GM12873 (cell line): ENCODE data around the gene SRGAP1.

ENCODE experiments used
- TF ChIP-seq, protein P1 (sequence below): IDR thresholded peaks from 2 replicates; pipeline ENCODE4 v1.5.1; 2012; ENCODE audit warnings: low read depth, mild to moderate bottlenecking, moderate library complexity, low read length, control low read depth; ENCODE audit not compliant: insufficient read depth; ENCODE audit errors: missing control alignments

SRGAP1 gene

DNA sequence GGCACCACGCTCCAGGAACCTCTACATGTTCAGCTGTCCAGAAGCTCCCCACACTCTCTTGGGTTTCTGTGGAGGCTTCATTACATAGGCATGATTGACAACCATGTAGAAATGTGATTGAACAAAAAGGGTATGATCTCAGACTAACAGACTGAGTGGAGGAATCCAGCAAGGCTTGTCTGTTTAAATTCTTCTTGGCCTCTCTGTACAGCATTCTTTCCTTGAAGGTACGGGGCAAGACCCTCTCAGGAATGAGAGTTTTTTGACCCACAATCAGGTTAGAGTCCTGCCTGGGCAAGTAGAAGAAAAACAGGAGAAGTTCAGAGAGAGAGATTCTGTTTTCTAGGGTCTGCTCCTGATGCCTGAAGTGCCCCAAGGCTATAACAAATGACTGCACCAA is 40.9 kb downstream of the SRGAP1 start:
- TF ChIP-seq, protein P1, sequence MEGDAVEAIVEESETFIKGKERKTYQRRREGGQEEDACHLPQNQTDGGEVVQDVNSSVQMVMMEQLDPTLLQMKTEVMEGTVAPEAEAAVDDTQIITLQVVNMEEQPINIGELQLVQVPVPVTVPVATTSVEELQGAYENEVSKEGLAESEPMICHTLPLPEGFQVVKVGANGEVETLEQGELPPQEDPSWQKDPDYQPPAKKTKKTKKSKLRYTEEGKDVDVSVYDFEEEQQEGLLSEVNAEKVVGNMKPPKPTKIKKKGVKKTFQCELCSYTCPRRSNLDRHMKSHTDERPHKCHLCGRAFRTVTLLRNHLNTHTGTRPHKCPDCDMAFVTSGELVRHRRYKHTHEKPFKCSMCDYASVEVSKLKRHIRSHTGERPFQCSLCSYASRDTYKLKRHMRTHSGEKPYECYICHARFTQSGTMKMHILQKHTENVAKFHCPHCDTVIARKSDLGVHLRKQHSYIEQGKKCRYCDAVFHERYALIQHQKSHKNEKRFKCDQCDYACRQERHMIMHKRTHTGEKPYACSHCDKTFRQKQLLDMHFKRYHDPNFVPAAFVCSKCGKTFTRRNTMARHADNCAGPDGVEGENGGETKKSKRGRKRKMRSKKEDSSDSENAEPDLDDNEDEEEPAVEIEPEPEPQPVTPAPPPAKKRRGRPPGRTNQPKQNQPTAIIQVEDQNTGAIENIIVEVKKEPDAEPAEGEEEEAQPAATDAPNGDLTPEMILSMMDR = no peak

DNA sequence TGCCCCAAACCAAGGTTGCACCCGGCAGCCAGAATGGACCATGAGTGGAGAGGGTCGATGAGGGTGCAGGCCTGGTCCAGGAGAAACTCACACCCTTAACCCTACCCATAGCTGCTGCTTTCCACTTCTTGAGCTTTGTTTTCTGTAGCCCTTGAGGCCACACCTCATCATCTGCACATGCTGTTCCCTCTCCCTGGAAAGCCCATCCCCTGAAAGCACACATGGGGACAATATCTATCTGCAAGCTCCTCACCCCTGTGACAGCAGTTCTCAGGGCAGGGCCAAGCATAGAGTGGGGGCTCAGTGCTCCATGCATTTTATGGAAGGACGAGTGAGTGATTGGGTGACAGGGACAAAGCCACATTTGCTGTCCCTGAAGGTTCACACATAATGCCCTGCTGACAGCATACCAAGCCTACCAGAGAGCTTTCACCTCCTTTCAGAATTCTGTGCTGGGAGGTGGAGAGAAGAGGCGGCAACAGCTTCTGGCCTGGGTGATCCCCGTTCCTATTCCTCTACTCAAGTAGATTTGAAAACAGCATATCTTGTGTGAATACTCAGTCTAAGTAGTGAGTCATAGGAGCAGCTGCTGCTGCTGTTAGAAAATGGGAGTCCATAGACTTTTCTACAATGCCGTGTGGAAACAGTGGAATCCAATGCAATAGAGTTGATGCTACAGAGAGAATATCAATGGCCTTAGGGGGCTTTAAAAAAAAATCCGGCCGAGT is 44.6 kb downstream of the SRGAP1 start:
- TF ChIP-seq, protein P1 = no peak

DNA sequence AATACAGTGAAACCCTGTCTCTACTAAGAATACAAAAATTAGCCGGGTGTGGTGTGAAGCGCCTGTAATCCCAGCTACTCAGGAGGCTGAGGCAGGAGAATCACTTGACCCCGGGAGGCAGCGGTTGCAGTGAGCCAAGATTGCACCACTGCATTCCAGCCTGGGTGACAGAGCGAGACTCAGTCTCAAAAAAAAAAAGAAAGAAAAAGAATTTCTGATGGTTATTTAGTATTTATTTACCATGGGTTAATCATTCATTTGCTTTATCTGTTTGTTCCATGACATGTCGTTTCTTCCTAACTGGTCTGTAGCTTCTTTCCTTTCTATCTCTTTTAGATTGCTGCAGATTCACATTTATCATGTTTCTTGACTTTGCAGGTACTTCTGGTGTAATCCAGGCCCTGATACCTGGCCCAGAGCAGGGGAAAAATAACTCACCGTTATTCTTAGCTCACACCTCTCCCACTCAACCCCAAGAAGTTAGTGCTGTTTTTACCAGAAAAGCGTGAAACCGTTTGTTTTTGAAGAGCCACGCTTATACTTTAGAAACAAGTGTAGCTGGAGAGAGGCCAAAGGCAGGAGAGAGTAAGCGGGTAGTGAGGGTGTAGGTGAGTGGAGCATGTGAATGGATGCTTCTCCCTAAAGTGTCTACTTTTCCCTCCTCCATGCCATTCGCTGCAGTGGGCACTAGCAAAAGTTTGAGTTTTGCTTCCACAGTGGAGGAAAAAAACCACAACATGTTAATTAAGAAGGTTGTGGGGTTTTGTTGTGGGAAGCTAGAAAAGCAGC is 45.4 kb downstream of the SRGAP1 start:
- TF ChIP-seq, protein P1 = no peak

DNA sequence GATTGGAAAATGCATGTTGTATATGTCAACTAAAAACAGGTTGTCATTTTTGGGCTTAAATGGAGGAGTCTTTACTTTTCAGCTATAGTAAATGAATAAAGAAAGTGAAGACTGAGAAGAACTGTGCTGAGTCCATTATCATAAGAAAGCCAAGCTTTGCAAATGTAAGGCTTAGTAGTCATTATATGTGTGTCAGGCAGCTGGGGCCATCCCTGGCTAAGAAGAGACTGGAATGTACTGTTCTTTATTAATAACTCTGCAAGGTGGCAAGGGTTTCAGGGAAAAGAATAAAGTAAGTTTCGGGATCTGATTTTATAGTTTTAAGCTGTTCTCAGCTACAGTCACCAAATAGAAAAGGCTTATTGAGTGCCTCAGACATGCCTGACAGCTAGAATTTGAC is 48.7 kb downstream of the SRGAP1 start:
- TF ChIP-seq, protein P1 = no peak

DNA sequence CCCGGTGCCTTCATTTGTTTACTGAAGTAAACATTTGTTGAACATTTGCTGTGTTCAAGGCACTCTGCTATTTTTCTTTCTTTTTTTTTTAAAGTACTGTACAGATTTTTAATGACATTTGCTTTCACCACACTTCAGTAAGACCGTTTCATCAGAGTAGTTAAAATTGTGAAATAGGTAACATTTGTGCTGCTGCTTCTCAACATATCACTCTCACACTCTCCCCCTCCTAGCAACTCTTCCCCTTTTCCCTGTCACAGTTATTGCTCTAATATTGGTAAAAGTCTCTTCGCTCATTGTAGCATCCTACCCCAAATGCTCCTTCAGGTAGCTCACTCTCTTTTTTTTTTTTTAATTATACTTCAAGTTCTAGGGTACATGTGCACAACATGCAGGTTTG is 49.6 kb downstream of the SRGAP1 start:
- TF ChIP-seq, protein P1 = no peak

DNA sequence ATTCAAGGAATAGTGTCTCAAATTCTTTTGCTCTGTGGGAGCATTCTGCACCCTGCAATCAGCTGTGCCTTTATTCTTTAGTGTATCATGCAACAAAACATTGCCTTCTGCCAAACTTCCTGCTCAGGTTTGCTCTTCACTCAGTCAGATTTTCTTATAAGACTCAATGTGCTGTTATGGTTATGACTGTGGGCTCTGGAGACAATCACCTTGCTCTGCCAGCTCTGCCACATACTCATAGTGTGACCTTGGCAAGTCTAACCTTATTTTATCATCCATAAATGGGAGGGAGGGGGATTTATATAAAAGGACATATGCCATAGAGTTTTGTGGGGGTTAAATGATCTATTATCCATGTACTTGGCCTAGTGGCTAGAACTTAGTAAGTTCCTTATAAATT is 51.3 kb downstream of the SRGAP1 start:
- TF ChIP-seq, protein P1 = no peak

DNA sequence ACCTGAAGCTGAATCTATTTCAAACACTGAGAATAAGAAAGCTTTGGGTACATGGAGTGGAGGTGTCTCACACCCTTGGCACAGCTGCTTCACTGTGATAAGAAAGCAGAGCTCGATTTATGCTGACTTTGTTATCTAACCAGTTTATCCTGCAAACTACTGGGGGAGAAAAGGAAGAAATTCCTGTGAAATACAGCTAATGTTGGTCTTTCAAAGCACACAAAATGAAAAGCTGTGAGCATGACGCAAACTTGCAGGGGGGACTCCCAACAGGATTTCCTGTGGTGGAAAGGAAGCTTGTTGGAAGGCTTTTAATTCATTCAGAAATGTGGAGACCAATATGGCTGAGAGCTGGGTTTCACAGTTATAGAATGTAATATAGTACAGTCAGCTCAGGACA is 53.4 kb downstream of the SRGAP1 start:
- TF ChIP-seq, protein P1 = no peak
